Stimulated activated CD4-positive, alpha-beta T cell treated with anti-CD3 and anti-CD28 coated beads, Interleukin-12 subunit alpha, Interleukin-12 subunit beta, amount 100 ng/mL, for 48 hours (primary cell): ENCODE results near the gene INPP5A.
"Not testable (repeated sequence)": the region's sequence is repeated elsewhere in the genome, so short reads cannot be mapped to it uniquely, and the experiment has no call there.

Experiments
- DNase-seq, 3 donors: peaks; one replicate each; pipeline ENCODE4 v3.0.0-alpha.2; 2020; ENCODE audit warnings: low read depth in 2 of 3, low spot score in 1 of 3

Gene INPP5A

GRCh38 chr10:132546567-132547420 is 9.2 kb downstream of the INPP5A start:
- no peak for DNase-seq

DNA sequence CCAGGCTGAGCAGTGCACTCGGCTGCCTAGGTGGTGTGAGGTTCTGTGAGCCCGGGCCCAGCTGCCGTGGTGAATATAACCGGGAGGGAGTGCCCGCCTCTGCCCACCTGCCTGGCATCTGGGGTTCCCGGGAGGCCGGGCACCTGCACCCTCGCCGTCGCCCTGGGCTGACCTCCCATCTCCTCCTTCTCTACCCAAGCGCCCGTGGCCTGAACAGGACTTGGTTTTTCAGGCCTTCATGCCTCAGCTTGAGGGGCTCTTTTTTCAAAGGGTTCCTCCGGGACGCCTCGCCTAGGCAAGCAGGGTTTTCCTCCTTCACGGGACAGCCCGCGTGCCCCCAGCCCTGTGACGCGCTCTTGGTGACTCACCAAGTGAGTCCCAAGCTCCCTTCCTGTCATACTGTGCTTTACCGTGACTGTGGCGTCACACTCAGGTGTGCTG is 9.9 kb downstream of the INPP5A start:
- DNase-seq: no peak

DNA sequence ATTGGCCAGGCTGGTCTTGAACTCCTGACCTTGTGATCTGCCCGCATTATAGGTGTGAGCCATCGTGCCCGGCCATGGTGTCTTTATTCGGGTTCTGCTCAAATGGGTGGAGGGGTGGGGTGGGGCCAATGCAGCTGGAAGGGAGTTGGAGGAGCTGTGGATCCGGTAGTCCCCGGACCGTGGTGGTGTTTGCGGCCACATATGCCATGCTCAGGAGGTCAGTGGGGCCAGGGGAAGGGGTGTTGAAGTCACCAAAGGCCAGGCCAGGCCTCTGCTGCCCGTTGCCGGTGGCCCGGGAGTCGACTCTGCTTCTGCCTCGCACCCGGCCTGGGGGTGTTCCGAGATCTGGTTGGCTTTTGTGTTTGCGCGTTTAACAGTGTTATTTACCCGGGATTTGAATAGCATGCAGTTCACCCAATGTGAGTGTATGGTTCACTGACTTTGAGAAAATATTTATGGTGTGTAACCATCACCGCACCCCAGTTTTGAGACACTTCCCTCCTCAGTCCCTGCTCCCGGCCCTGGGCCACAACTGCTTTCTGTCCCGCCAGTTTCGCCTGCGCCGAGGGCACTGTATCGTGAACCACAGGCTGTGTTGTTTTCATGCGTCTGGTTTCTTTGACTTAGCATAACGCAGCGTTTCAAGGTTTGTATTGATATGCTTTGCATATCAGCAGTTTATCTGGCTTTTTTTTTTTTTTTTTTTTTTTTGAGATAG is 10.7 kb downstream of the INPP5A start:
- no peak for DNase-seq

DNA sequence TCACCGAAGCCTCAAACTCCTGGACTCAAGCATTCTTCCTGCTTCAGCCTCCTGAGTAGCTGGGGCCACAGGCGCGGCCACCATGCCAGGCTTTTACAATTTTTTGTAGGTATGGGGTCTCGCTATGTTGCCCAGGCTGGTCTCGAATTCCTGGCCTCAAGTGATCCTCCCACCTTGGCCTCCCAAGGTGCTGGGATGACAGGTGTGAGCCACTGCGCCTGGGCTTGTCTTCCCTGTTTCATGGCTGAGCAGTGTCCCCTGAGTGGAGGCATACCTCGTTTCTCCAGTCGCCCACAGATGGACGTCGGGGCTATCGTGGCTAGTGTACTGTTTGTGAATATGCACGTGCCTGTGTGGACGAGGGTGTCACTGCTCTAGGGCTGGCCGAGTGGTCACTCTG is 11.3 kb downstream of the INPP5A start:
- no peak for DNase-seq

GRCh38 chr10:132549371-132549770 is 11.8 kb downstream of the INPP5A start:
- DNase-seq: no peak

GRCh38 chr10:132550366-132551092 is 12.9 kb downstream of the INPP5A start:
- no peak for DNase-seq

- DNase-seq: no peak
These were observed 13.7 kb downstream of the INPP5A start for GRCh38 chr10:132551093-132551807.

GRCh38 chr10:132551808-132552130 is 14.2 kb downstream of the INPP5A start:
- DNase-seq: no peak

DNA sequence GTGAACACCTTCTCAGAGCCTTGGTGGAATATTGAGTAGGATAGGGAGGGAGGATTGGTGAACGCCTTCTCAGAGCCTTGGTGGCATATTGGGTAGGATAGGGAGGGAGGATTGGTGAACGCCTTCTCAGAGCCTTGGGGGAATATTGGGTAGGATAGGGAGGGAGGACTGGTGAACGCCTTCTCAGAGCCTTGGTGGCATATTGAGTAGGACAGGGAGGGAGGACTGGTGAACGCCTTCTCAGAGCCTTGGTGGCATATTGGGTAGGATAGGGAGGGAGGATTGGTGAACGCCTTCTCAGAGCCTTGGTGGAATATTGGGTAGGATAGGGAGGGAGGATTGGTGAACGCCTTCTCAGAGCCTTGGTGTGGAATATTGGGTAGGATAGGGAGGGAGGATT is 15.0 kb downstream of the INPP5A start:
- DNase-seq: not testable (repeated sequence)

- not testable (repeated sequence) for DNase-seq
These were observed 16.0 kb downstream of the INPP5A start for GRCh38 chr10:132553568-132553967.

GRCh38 chr10:132554053-132554990 is 16.7 kb downstream of the INPP5A start:
- no peak for DNase-seq

DNA sequence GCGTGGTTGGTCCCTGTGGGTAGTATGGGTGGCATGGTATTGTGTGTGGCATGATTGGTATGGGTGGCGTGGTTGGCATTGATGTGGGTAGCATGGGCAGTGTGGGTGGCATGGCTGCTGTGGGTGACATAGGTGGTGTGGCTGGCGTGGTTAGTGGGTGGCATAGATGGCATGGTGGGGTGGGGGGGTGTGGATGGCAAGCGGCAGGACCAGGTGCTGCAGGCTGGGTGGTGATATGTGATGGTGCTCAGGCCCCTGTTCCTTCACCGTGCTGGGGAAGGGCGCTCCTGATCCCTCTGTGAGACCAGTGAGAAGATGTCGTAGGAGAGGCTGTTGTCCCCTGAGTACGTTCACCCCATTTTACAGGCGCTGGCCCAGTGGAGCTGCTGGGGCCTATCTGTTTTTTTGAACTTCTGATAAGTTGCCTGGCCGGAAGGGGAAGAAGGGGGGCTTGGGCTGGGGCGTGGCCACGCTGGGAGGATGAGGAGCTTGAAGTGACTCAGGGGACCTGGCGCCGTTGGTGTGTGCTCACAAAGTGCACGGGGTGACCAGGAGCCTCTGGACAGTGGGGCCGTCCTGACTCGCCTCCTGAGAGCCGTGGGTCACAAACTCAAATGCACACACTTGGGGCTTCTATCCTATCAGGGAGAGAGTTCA is 17.5 kb downstream of the INPP5A start:
- no peak for DNase-seq

DNA sequence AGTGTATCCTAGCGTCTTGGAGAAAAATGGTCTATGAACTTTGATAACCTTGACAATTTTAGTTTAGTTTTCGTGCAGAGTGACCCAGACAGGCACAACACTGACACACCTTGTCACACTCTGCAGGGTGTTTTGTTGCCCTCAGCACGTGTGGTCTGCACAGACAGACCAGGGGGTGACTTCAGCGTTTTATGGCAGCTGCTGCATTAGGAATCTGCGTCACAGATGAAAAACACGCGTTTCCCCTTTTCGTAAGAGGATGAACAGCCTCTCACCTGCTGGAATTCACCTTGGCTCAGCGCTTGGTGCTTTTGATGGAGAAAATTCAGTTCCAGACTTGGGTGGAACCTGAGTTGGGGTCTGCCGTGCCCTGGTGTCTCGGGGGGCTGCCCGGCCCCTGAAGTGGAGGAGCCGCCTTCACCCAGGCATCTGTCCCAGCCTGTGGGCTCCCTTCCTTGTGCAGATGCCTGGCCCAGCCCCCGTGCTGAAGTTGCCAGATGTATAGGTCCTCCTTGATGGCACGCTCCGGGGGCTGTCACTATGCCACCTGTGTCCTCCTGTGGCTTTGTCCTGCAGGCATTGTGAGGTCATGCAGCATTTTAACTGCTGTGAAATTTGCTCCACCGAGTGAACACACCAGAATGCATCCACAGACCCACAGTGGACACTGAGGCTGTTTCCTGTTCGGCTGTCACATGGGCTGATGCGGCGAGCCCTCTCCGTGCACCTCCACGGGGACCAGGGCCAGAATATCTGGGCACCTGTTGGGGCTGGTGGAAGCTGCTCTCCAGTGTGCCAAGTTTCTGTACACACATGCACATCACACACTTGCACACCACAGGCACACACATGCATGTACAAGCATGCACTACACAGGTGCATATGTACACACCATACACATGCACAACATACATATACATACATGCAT is 18.3 kb downstream of the INPP5A start:
- no peak for DNase-seq

GRCh38 chr10:132556994-132557441 is 19.4 kb downstream of the INPP5A start:
- DNase-seq: no peak

- DNase-seq: no peak
These were observed 20.3 kb downstream of the INPP5A start for GRCh38 chr10:132557696-132558515.

- no peak for DNase-seq
These were observed 21.2 kb downstream of the INPP5A start for GRCh38 chr10:132558516-132559413.

DNA sequence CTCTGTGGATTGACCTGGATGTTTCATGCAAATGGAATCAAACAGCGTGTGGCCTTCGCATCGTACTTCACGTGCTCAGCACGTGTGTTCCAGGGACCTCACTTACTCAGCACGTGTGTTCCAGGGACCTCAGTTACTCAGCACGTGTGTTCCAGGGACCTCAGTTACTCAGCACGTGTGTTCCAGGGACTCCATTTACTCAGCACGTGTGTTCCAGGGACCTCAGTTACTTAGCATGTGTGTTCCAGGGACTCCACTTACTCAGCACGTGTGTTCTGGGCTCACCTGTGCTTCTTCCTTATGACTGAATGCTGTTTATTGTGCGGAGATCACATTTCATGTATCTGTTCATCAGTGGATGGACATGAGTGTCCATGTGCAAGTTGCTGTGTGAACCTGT is 22.0 kb downstream of the INPP5A start:
- DNase-seq: no peak
